AG04450 (cell line): ENCODE measurements around the gene CACNG8. TPM values are rescaled to one million over a fixed set of nuclear protein-coding genes. Genes with fewer than 3 reads are reported as not detected.

Experiments used
- CTCF ChIA-PET: fragments of 300-600, 350-600 bp; formaldehyde crosslinking; extraction: SDS; loops from one replicate; lab custom pipeline; 2022; ENCODE audit warnings: antibody characterized with exemption, inconsistent platforms; lab: Charles Lee
- POLR2A ChIA-PET: fragments of 350-600 bp; formaldehyde crosslinking; extraction: SDS; loops from one replicate; lab custom pipeline; 2021; ENCODE audit warnings: antibody characterized with exemption, inconsistent platforms; lab: Yijun Ruan, JAX
- DNase-seq: peaks from one replicate; pipeline ENCODE4 v3.0.0-alpha.2; 2011; ENCODE audit warnings: low read depth, low spot score
- H3K27ac ChIP-seq: one replicate; pipeline ENCODE4 v1.5.1; 2012; ENCODE audit warnings: low read depth, low read length, control low read depth
- H3K27me3 ChIP-seq: one replicate; pipeline ENCODE4 v1.6.0; 2012; ENCODE audit warnings: low read length; ENCODE audit not compliant: control insufficient read depth, insufficient read depth
- H3K4me3 ChIP-seq: 2 replicates; pipeline ENCODE4 v1.5.1; 2011; ENCODE audit warnings: mild to moderate bottlenecking, low read depth, low read length, control low read depth
- H3K9me3 ChIP-seq: 2 replicates; pipeline ENCODE4 v1.5.1; 2012; ENCODE audit warnings: low read length; ENCODE audit not compliant: control insufficient read depth, insufficient read depth
- CTCF ChIP-seq: IDR thresholded peaks from 2 replicates; pipeline ENCODE4 v1.5.1; 2011; ENCODE audit warnings: low read depth, low read length, control low read depth, inconsistent platforms
- polyA plus RNA-seq: library from polyadenylated mRNA; depleted of rRNA; stranded (reverse); fragments of >200 nt; gene quantifications from 2 replicates; pipeline ENCODE4 v1.2.3, GENCODE V29; 2011

The CACNG8 gene
- polyA plus RNA-seq, 1 experiment, result 0.33 TPM

GRCh38 chr19:54023191-54023590, 60.5 kb downstream of the CACNG8 start:
- no peak for DNase-seq
- H3K9me3 ChIP-seq, result no peaks in the 10 kb centered on the region
- ChIA-PET CTCF (interaction anchor here (0.6 to 4.8 kb wide), 35 partner anchors 8 to 1810 kb away, joined by 3 to 49 read pairs (median 4); partner anchors contain the start of genes CACNG7, MYADM and PRKCG), POLR2A (interaction anchor here (0.6 to 1.1 kb wide), 3 partner anchors 43 to 183 kb away, joined by 3 to 8 read pairs (median 3); no protein-coding TSS in a partner anchor)
- H3K27me3 ChIP-seq, result no peaks in the 10 kb centered on the region
- no peak for TF ChIP-seq CTCF
- H3K4me3 ChIP-seq, result no peak overlapping the region
- H3K27ac ChIP-seq, result no peak overlapping the region

DNA sequence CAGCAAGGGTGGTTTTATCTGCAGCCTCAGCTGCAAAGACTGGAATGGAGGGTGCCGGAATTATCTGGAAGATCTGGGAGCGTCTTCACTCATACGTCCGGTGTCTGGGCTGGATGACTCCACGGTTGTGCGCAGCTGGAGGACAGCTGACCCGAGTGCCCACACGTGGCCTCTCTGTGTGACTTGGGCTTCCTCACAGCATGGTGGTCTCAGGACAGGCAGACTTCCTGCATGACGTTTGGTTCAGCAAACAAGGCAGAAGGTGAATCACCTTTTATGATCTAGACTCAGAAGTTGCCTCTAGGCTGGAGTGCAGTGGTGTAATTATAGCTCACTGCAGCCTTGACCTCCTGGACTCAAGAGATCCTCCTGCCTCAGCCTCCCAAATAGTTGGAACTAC, 61.9 kb downstream of the CACNG8 start:
- CTCF ChIA-PET, result interaction anchor here (0.6 to 4.8 kb wide), 18 partner anchors 9 to 232 kb away, joined by 3 to 49 read pairs (median 8); partner anchors contain the start of gene CACNG7
- no peak for TF ChIP-seq CTCF

GRCh38 chr19:54026656-54027055, 63.9 kb downstream of the CACNG8 start:
- TF ChIP-seq CTCF, result no peak
- ChIA-PET POLR2A (no interaction called here), CTCF (interaction anchor here (0.5 to 1.1 kb wide), 6 partner anchors 69 to 235 kb away, joined by 3 to 8 read pairs (median 4); no protein-coding TSS in a partner anchor)

More for the DNA sequence above, 61.9 kb downstream of the CACNG8 start:
- H3K27ac ChIP-seq, result no peak overlapping the region
- no peak for DNase-seq
- H3K27me3 ChIP-seq, result peaks cover 2% of the 10 kb centered on the region
- POLR2A ChIA-PET, result no interaction called here
- no peaks in the 10 kb centered on the region for H3K9me3 ChIP-seq
- no peak overlapping the region for H3K4me3 ChIP-seq

DNA sequence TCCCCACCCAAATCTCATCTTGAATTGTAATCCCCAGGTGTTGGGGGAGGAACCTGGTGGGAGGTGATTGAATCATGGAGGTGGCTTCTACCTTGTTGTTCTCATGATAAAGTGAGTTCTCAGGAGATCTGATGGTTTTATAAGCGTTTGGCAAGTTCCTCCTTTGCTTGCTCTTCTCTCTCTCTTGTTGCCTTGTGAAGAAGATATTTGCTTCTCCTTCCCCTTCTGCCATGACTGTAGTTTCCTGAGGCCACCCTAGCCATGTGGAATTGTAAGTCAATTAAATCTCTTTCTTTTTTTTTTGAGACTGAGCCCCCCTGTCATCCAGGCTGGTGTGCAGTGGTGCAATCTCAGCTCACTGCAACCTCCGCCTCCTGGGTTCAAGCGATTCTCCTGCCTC, 66.6 kb downstream of the CACNG8 start:
- CTCF ChIA-PET, result interaction anchor here (0.6 to 6.7 kb wide), 33 partner anchors 8 to 809 kb away, joined by 3 to 97 read pairs (median 5); no protein-coding TSS in a partner anchor

More at GRCh38 chr19:54026656-54027055, 63.9 kb downstream of the CACNG8 start:
- Histone ChIP-seq H3K27ac (no peak overlapping the region), H3K27me3 (peaks cover 2% of the 10 kb centered on the region), H3K4me3 (no peak overlapping the region), H3K9me3 (no peaks in the 10 kb centered on the region)
- DNase-seq, result no peak

More for the DNA sequence above, 66.6 kb downstream of the CACNG8 start:
- peaks cover 2% of the 10 kb centered on the region for H3K27me3 ChIP-seq
- no peak overlapping the region for H3K27ac ChIP-seq
- no peaks in the 10 kb centered on the region for H3K9me3 ChIP-seq
- POLR2A ChIA-PET, result interaction anchor here (0.6 kb wide), 1 partner anchor 86 kb away, joined by 5 read pairs; the partner anchor contains the start of gene TFPT
- no peak overlapping the region for H3K4me3 ChIP-seq
- DNase-seq, result no peak
- no peak for TF ChIP-seq CTCF
